Prostate gland (tissue), 2 donors: ENCODE results near the gene C5orf63.

ENCODE experiments used
- POLR2A ChIP-seq: fragments of 450-650 bp; IDR thresholded peaks from one replicate; pipeline ENCODE4 v1.6.1; 2016; ENCODE audit warnings: antibody characterized with exemption, mild to moderate bottlenecking
- POLR2AphosphoS5 ChIP-seq: sonication (generic); formaldehyde crosslinking; IDR thresholded peaks from one replicate; pipeline ENCODE4 v1.6.1; 2017; ENCODE audit warnings: antibody characterized with exemption
- TF ChIP-seq, protein P1 (sequence below), 4 experiments: fragments of 200-600 bp in 2 of 4; fragments of 450-650 bp in 2 of 4; sonication (generic) in 2 of 4; IDR thresholded peaks; 1 replicate in 3 of 4; 2 replicates in 1 of 4; pipeline ENCODE4 v1.5.1; 2016 to 2019; ENCODE audit warnings: antibody characterized with exemption in 4 of 4, mild to moderate bottlenecking in 2 of 4, moderate library complexity in 2 of 4

DNA sequence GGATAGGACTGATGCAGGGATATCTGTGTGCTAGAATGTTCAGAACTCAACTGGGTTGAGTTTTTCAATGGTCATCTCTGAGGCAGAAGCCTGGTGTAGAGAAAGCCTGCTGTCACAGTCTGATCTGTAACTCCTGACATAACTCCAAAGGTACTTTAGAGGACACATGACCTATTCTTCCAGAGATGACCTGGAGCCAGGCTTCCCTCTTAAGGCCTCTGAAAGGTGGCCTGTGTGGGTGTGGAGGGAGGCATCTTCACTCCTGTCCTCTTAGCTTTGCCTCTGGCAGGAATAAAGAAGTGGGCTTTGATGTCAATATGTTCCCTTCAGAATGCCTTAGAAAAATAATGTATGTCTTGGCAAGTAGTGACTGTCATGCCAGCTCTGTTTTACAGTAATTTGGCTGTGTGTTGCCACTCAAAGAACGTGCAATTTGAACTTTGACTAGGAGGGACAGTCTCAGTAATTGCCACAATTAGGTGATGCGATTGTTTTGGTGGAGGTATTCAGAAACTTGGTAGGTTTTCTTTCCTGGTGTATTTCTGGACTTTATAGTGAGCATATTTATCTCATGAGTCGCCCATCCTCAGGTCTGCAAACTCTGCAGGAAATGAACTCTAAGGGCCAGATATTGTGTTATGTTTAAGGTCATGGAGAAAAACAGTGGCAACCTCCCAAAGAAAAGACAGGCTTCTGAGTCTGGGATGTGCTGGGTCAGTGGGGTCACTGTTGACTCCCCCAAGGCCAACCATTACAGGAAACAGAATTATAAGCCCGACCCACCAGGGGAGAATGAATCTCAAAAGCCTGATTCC is 3.2 kb upstream of the C5orf63 start:
- TF ChIP-seq, protein P1, sequence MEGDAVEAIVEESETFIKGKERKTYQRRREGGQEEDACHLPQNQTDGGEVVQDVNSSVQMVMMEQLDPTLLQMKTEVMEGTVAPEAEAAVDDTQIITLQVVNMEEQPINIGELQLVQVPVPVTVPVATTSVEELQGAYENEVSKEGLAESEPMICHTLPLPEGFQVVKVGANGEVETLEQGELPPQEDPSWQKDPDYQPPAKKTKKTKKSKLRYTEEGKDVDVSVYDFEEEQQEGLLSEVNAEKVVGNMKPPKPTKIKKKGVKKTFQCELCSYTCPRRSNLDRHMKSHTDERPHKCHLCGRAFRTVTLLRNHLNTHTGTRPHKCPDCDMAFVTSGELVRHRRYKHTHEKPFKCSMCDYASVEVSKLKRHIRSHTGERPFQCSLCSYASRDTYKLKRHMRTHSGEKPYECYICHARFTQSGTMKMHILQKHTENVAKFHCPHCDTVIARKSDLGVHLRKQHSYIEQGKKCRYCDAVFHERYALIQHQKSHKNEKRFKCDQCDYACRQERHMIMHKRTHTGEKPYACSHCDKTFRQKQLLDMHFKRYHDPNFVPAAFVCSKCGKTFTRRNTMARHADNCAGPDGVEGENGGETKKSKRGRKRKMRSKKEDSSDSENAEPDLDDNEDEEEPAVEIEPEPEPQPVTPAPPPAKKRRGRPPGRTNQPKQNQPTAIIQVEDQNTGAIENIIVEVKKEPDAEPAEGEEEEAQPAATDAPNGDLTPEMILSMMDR (IDR thresholded peaks at IDR 0.05), result no peak
- no peak for TF ChIP-seq POLR2AphosphoS5
- no peak for TF ChIP-seq POLR2A
